Measurements from ENCODE around the gene JUNB. TPM values are rescaled to one million over a fixed set of nuclear protein-coding genes. Genes with fewer than 3 reads are reported as not detected.
A peak's percentile ranks its signal among the peaks of the same experiment; 100 is the strongest.

Gene JUNB
- total and polyA plus RNA-seq, 2 of the 8 experiments (the other 6 are each of a cell fraction or from before 2014, with no cell fraction given): 7.4 to 10.0 TPM

GRCh38 chr19:12785431-12786031, 5.8 kb upstream of the JUNB start:
- Histone ChIP-seq H2AK5ac (ENCODE audit: low read depth, low read length) (peak overlapping the region; percentile 99), H4K20me1 (replicated peaks in 1 of 2; ENCODE audit: control insufficient read depth in 1 of 2, insufficient read depth in 2 of 2, low read length in 2 of 2) (peaks cover 0 to 1% of the 10 kb centered on the region in 2 experiments), H4K5ac (ENCODE audit: insufficient read length, low read depth, low read length) (no peak overlapping the region), H3K4me2 (ENCODE audit: insufficient read depth in 1 of 2, low read depth in 2 of 2, low read length in 2 of 2) (no peak overlapping the region), H2BK120ac (replicated peaks; ENCODE audit: low read depth, low read length) (no peak overlapping the region), H2BK12ac (ENCODE audit: low read depth, low read length) (peak overlapping the region; percentile 99), H2BK15ac (ENCODE audit: low read length) (peak overlapping the region; percentile 99), H3K4me1 (replicated peaks in 1 of 4; ENCODE audit: control insufficient read depth in 3 of 4, insufficient read depth in 4 of 4, low read length in 3 of 4) (peaks cover 16 to 34% (median 22%) of the 10 kb centered on the region in 4 experiments), H3K56ac (replicated peaks; ENCODE audit: insufficient read length, low read depth, low read length) (no peak overlapping the region), H3K27ac (ENCODE audit: low read depth, low read length) (no peak overlapping the region), H3K4me3 (ENCODE audit: extremely low read depth in 1 of 4, insufficient read depth in 2 of 4, low read depth in 3 of 4, low read length in 4 of 4) (no peak overlapping the region), H4K8ac (ENCODE audit: extremely low read depth, insufficient read depth, low read length) (no peak overlapping the region), H3K4ac (replicated peaks; ENCODE audit: insufficient read length, low read depth, low read length) (no peak overlapping the region), H3K18ac (ENCODE audit: extremely low read depth, low read length) (no peak overlapping the region), H4K91ac (replicated peaks; ENCODE audit: insufficient read length, low read length) (peak overlapping the region; percentile 25), H2BK20ac (ENCODE audit: low read length) (no peak overlapping the region), H3K9ac (replicated peaks in 1 of 4; ENCODE audit: extremely low read depth in 1 of 4, low read depth in 3 of 4, low read length in 3 of 4) (no peak overlapping the region; a peak in 1 of 7 replicates), H2BK5ac (ENCODE audit: low read depth, low read length) (peak overlapping the region; percentile 82; the same call in 1 of the 2 replicates), H3K36me3 (ENCODE audit: control insufficient read depth in 2 of 4, insufficient read depth in 4 of 4, low read length in 3 of 4) (no peaks in the 10 kb centered on the region), H3K23ac (ENCODE audit: insufficient read length) (no peak overlapping the region), H3K79me1 (ENCODE audit: low read depth, low read length) (no peaks in the 10 kb centered on the region; the same call in 1 of the 2 replicates), H3K23me2 (ENCODE audit: low read depth, low read length) (peaks cover 19% of the 10 kb centered on the region; the same call in 1 of the 2 replicates), H3K9me3 (ENCODE audit: insufficient read depth in 2 of 2, low read depth in 1 of 2, low read length in 1 of 2) (no peaks in the 10 kb centered on the region), H3K79me2 (ENCODE audit: control insufficient read depth in 1 of 2, insufficient read depth in 2 of 2, low read length in 2 of 2) (no peaks in the 10 kb centered on the region), H3K27me3 (replicated peaks in 1 of 4; ENCODE audit: control insufficient read depth in 3 of 4, extremely low read depth in 1 of 4, insufficient read depth in 3 of 4, low read length in 3 of 4) (no peaks in the 10 kb centered on the region), H2AFZ (ENCODE audit: low read length) (no peak overlapping the region), H3K14ac (ENCODE audit: insufficient read length) (no peak overlapping the region)
- no peak for DNase-seq (ENCODE audit: low read depth in 1 of 2, low spot score in 2 of 2)
- ChIA-PET POLR2A (ENCODE audit: partially characterized antibody) (interaction anchor here (0.7 to 1.5 kb wide), 2 partner anchors 8 to 9 kb away, joined by 3 to 4 read pairs; no protein-coding TSS in a partner anchor), CTCF (ENCODE audit: partially characterized antibody) (interaction anchor here (1.3 to 4.5 kb wide), 3 partner anchors 8 to 22 kb away, joined by 3 to 39 read pairs (median 15); no protein-coding TSS in a partner anchor)
- WGBS, 2 experiments (ENCODE audit: extremely low coverage in 1 of 2, insufficient coverage in 1 of 2, insufficient read length in 1 of 2, insufficient replicate concordance in 2 of 2, low coverage in 1 of 2, low lambda C conversion rate in 2 of 2, missing lambda C conversion rate in 1 of 2): 90% methylated on average over 4 of the region's 4 CpGs; no CpG with 5 or more reads in 1 of the 2 experiments
- FAIRE-seq: no peak
- TF ChIP-seq EP300 (IDR thresholded peaks at IDR 0.05; ENCODE audit: borderline replicate concordance in 1 of 2, low read depth in 2 of 2, low read length in 2 of 2) (no peak), SRF (IDR thresholded peaks at IDR 0.05; ENCODE audit: low read depth, low read length) (no peak), ZNF274 (IDR thresholded peaks at IDR 0.05; ENCODE audit: borderline replicate concordance, extremely low read depth, low read length) (no peak), FOSL1 (IDR thresholded peaks at IDR 0.05; ENCODE audit: insufficient read depth, low read depth, low read length) (no peak), CTBP2 (IDR thresholded peaks at IDR 0.05; ENCODE audit: borderline replicate concordance, insufficient read depth, insufficient read length, low read length) (no peak), JUN (IDR thresholded peaks at IDR 0.05; ENCODE audit: low read depth, low read length) (no peak), HDAC6 (IDR thresholded peaks at IDR 0.05; ENCODE audit: low read depth, low read length) (no peak), CTCF (IDR thresholded peaks at IDR 0.05; ENCODE audit: control extremely low read depth in 1 of 3, insufficient read depth in 1 of 3, low read depth in 1 of 3, low read length in 3 of 3) (no peak)
